RWPE2 (cell line): Measurements from ENCODE around the gene TBC1D1.

Experiments
- ATAC-seq: fragments of 200-7000 bp; cut with Tn5 transposase; 3 replicates; pipeline ENCODE4 v1.9.1; 2021; ENCODE audit warnings: low read depth
- DNase-seq: peaks from one replicate; pipeline ENCODE4 v3.0.0-alpha.2; 2020; ENCODE audit warnings: low spot score
- H3K27ac ChIP-seq: fragments of 450-650 bp; 2 replicates; pipeline ENCODE4 v1.5.1; 2017; ENCODE audit warnings: mild to moderate bottlenecking; ENCODE audit not compliant: poor library complexity, severe bottlenecking
- H3K27me3 ChIP-seq: fragments of 250-450 bp; sonication (Bioruptor Pico); 2 replicates; pipeline ENCODE4 v1.5.1; 2021; ENCODE audit warnings: mild to moderate bottlenecking, moderate library complexity; ENCODE audit not compliant: insufficient read depth, poor library complexity, severe bottlenecking
- H3K36me3 ChIP-seq: fragments of 250-450 bp; sonication (Bioruptor Pico); 2 replicates; pipeline ENCODE4 v1.5.1; 2020; ENCODE audit warnings: low read depth, mild to moderate bottlenecking, moderate library complexity
- H3K4me1 ChIP-seq: fragments of 250-450 bp; sonication (Bioruptor Pico); 2 replicates; pipeline ENCODE4 v1.5.1; 2021; ENCODE audit warnings: mild to moderate bottlenecking, moderate library complexity; ENCODE audit not compliant: insufficient read depth, poor library complexity, severe bottlenecking
- H3K4me3 ChIP-seq: fragments of 250-450 bp; sonication (Bioruptor Pico); 2 replicates; pipeline ENCODE4 v1.5.1; 2021; ENCODE audit warnings: mild to moderate bottlenecking, moderate library complexity; ENCODE audit not compliant: severe bottlenecking
- H3K9me3 ChIP-seq: fragments of 250-450 bp; sonication (Bioruptor Pico); 2 replicates; pipeline ENCODE4 v1.5.1; 2021; ENCODE audit warnings: mild to moderate bottlenecking, moderate library complexity; ENCODE audit not compliant: severe bottlenecking
- CTCF ChIP-seq: fragments of 450-650 bp; IDR thresholded peaks from one replicate; pipeline ENCODE4 v1.5.1; 2017; ENCODE audit warnings: mild to moderate bottlenecking, moderate library complexity; ENCODE audit not compliant: poor library complexity, severe bottlenecking

Gene TBC1D1

GRCh38 chr4:37977471-37978247 is 86.8 kb downstream of the TBC1D1 start:
- peaks cover 15% of the 10 kb centered on the region for H3K4me1 ChIP-seq
- H3K36me3 ChIP-seq: no peaks in the 10 kb centered on the region
- no peaks in the 10 kb centered on the region for H3K9me3 ChIP-seq
- peak; percentile 62 for ATAC-seq
- peak overlapping the region; percentile 90 for H3K4me3 ChIP-seq
- peak overlapping the region; percentile 36 for H3K27ac ChIP-seq
- no peaks in the 10 kb centered on the region for H3K27me3 ChIP-seq
- peak; percentile 73 for TF ChIP-seq CTCF
- peak; percentile 61 for DNase-seq

GRCh38 chr4:37978248-37978924 is 87.5 kb downstream of the TBC1D1 start:
- H3K4me1 ChIP-seq: peaks cover 16% of the 10 kb centered on the region
- no peak for TF ChIP-seq CTCF
- ATAC-seq (peak; percentile 51), DNase-seq (no peak)
- H3K27ac ChIP-seq: peak overlapping the region; percentile 36
- H3K4me3 ChIP-seq: peak overlapping the region; percentile 90
- no peaks in the 10 kb centered on the region for H3K9me3 ChIP-seq
- H3K36me3 ChIP-seq: no peaks in the 10 kb centered on the region
- H3K27me3 ChIP-seq: no peaks in the 10 kb centered on the region

- TF ChIP-seq CTCF: no peak
- DNase-seq (no peak), ATAC-seq (no peak)
- Histone ChIP-seq H3K36me3 (no peaks in the 10 kb centered on the region), H3K4me3 (no peak overlapping the region), H3K4me1 (peaks cover 23% of the 10 kb centered on the region), H3K27me3 (no peaks in the 10 kb centered on the region), H3K27ac (no peak overlapping the region), H3K9me3 (no peaks in the 10 kb centered on the region)
These were observed 89.4 kb downstream of the TBC1D1 start for GRCh38 chr4:37980246-37980645.

GRCh38 chr4:37981425-37981824 is 90.5 kb downstream of the TBC1D1 start:
- no peak for ATAC-seq
- Histone ChIP-seq H3K4me3 (no peak overlapping the region), H3K9me3 (no peaks in the 10 kb centered on the region), H3K36me3 (no peaks in the 10 kb centered on the region), H3K4me1 (peaks cover 23% of the 10 kb centered on the region), H3K27me3 (no peaks in the 10 kb centered on the region), H3K27ac (no peak overlapping the region)
- TF ChIP-seq CTCF: no peak
- DNase-seq: no peak
